Measurements from ENCODE around the gene BCKDHA.

- TF ChIP-seq CTCF (IDR thresholded peaks at IDR 0.05): no peak
- no peak for TF ChIP-seq POLR2AphosphoS5 (IDR thresholded peaks at IDR 0.05; ENCODE audit: low read depth, low read length)
- no peak for TF ChIP-seq CHD2 (IDR thresholded peaks at IDR 0.05; ENCODE audit: low read length, partially characterized antibody)
Observed at GRCh38 chr19:41384351-41384750, 13.3 kb upstream of the BCKDHA start.
